Endothelial cell of umbilical vein (primary cell): ENCODE measurements around the gene SLC7A7. TPM values are rescaled to one million over a fixed set of nuclear protein-coding genes. Genes with fewer than 3 reads are reported as not detected.

Experiments
- BruUV-seq: library from RNA; stranded (reverse); fragments of 400-500 nt; replicated peaks from 2 replicates; lab custom pipeline; 2021; lab: Mats Ljungman, UMichigan
- CTCF ChIA-PET: fragments of 300-600, 350-600 bp; sonication (Branson Sonifier 250); formaldehyde crosslinking; loops from one replicate; lab custom pipeline; 2021; ENCODE audit warnings: antibody characterized with exemption, inconsistent platforms; lab: Charles Lee
- POLR2A ChIA-PET: fragments of 300-600, 350-600 bp; sonication (Branson Sonifier 250); formaldehyde crosslinking; loops from one replicate; lab custom pipeline; 2021; ENCODE audit warnings: antibody characterized with exemption, inconsistent platforms; lab: Charles Lee
- DNase-seq: peaks from one replicate; pipeline ENCODE4 v3.0.0-alpha.2; 2011; ENCODE audit warnings: low read depth, low spot score
- FAIRE-seq: peaks from 2 replicates; lab custom pipeline; 2011; peaks lifted over from hg19 to GRCh38; lab: Jason Lieb, UNC
- H2AFZ ChIP-seq: 2 replicates; pipeline ENCODE4 v1.6.0; 2012; ENCODE audit warnings: low read depth, low read length, control low read depth, inconsistent platforms
- H3K27ac ChIP-seq: 2 replicates; pipeline ENCODE4 v1.5.1; 2011; ENCODE audit warnings: low read depth, mild to moderate bottlenecking, control low read depth, low read length, moderate library complexity; ENCODE audit not compliant: insufficient read depth
- H3K27me3 ChIP-seq, 2 experiments: 2 replicates each; pipeline versions ENCODE4 v1.6.0 to v1.6.1; 2011; ENCODE audit warnings: low read length in 2 of 2, mixed read lengths in 1 of 2; ENCODE audit not compliant: control insufficient read depth in 2 of 2, insufficient read depth in 2 of 2
- H3K36me3 ChIP-seq, 2 experiments: 2 replicates in 1 of 2; 3 replicates in 1 of 2; pipeline ENCODE4 v1.5.1; 2011; ENCODE audit warnings: low read length in 2 of 2, mild to moderate bottlenecking in 1 of 2, moderate library complexity in 1 of 2; ENCODE audit not compliant: control insufficient read depth in 2 of 2, insufficient read depth in 2 of 2; ENCODE audit errors: extremely low read depth in 1 of 2
- H3K4me1 ChIP-seq: 3 replicates; pipeline ENCODE4 v1.5.1; 2011; ENCODE audit warnings: mild to moderate bottlenecking, low read length; ENCODE audit not compliant: control insufficient read depth, insufficient read depth; ENCODE audit errors: extremely low read depth
- H3K4me2 ChIP-seq: 2 replicates; pipeline ENCODE4 v1.6.1; 2011; ENCODE audit warnings: low read length, control low read depth, mixed read lengths; ENCODE audit not compliant: insufficient read depth
- H3K4me3 ChIP-seq, 3 experiments: fragments of 200-600 bp in 1 of 3; sonication (generic), shearing (Covaris generic) in 1 of 3; replicated peaks in 1 of 3; 2 replicates each; pipeline ENCODE4 v1.5.1; 2011 to 2016; ENCODE audit warnings: control low read depth in 3 of 3, low read length in 3 of 3, mild to moderate bottlenecking in 2 of 3, inconsistent platforms in 1 of 3, low read depth in 1 of 3, moderate library complexity in 1 of 3; ENCODE audit not compliant: insufficient read depth in 1 of 3
- H3K79me2 ChIP-seq: 2 replicates; pipeline ENCODE4 v1.6.0; 2012; ENCODE audit warnings: low read length, inconsistent platforms; ENCODE audit not compliant: control insufficient read depth, insufficient read depth
- H3K9ac ChIP-seq: replicated peaks from 2 replicates; pipeline ENCODE3; 2011; ENCODE audit warnings: low read length, control low read depth; ENCODE audit not compliant: insufficient read depth; ENCODE audit errors: extremely low read depth
- H3K9me1 ChIP-seq: replicated peaks from 3 replicates; pipeline ENCODE4 v1.6.0; 2011; ENCODE audit warnings: mild to moderate bottlenecking, low read length; ENCODE audit not compliant: control insufficient read depth, insufficient read depth; ENCODE audit errors: extremely low read depth
- H3K9me3 ChIP-seq: replicated peaks from 2 replicates; pipeline ENCODE4 v1.5.1; 2012; ENCODE audit warnings: low read length, inconsistent platforms; ENCODE audit not compliant: control insufficient read depth, insufficient read depth
- H4K20me1 ChIP-seq: replicated peaks from 2 replicates; pipeline ENCODE3; 2011; ENCODE audit warnings: mild to moderate bottlenecking, low read length; ENCODE audit not compliant: control insufficient read depth, insufficient read depth; ENCODE audit errors: extremely low read depth
- CTCF ChIP-seq, 2 donors: IDR thresholded peaks; 1 replicate in 1 of 2; 2 replicates in 1 of 2; pipeline ENCODE4 v1.5.1; 2011; ENCODE audit warnings: low read length in 2 of 2, mild to moderate bottlenecking in 2 of 2, moderate library complexity in 2 of 2, control low read depth in 1 of 2, inconsistent platforms in 1 of 2, low read depth in 1 of 2; ENCODE audit not compliant: insufficient read depth in 1 of 2; ENCODE audit errors: extremely low read depth in 1 of 2
- EZH2 ChIP-seq: IDR thresholded peaks from 2 replicates; pipeline ENCODE4 v1.6.1; 2012; ENCODE audit warnings: borderline replicate concordance, low read depth, mild to moderate bottlenecking, moderate library complexity, low read length, inconsistent platforms; ENCODE audit not compliant: severe bottlenecking
- FOS ChIP-seq: IDR thresholded peaks from 2 replicates; pipeline ENCODE4 v1.6.1; 2011; ENCODE audit warnings: mild to moderate bottlenecking, low read length, moderate library complexity, borderline replicate concordance; ENCODE audit not compliant: insufficient read depth
- GATA2 ChIP-seq: IDR thresholded peaks from 2 replicates; pipeline ENCODE4 v1.7.0; 2011; ENCODE audit warnings: low read depth, mild to moderate bottlenecking, moderate library complexity, mixed read lengths, low read length; ENCODE audit not compliant: insufficient read length, insufficient read depth
- JUN ChIP-seq: IDR thresholded peaks from 2 replicates; pipeline ENCODE4 v1.6.1; 2011; ENCODE audit warnings: borderline replicate concordance, low read depth; ENCODE audit not compliant: insufficient read length, insufficient read depth
- MAX ChIP-seq: IDR thresholded peaks from 2 replicates; pipeline ENCODE4 v1.6.1; 2011; ENCODE audit not compliant: insufficient read depth, insufficient read length
- MYC ChIP-seq: IDR thresholded peaks from one replicate; pipeline ENCODE4 v1.6.1; 2011; ENCODE audit warnings: mild to moderate bottlenecking, low read depth, low read length
- POLR2A ChIP-seq: IDR thresholded peaks from 2 replicates; pipeline ENCODE4 v1.6.1; 2012; ENCODE audit warnings: low read depth, mild to moderate bottlenecking, control low read depth, low read length
- POLR2AphosphoS5 ChIP-seq: IDR thresholded peaks from 2 replicates; pipeline ENCODE4 v1.6.1; 2012; ENCODE audit warnings: low read depth, mild to moderate bottlenecking, control low read depth, low read length, moderate library complexity; ENCODE audit not compliant: insufficient read depth
- dilution Hi-C: fragments of 300-500 bp; cut with MboI; formaldehyde crosslinking; loops from one replicate; pipeline ENCODE4 v1.15.0; 2019; ENCODE audit warnings: low sequenced_read_pairs; ENCODE audit not compliant: extremely low pct_ligation_motif_present
- intact Hi-C: fragments of 100-400 bp; cut with micrococcal nuclease; formaldehyde crosslinking; loops from one replicate; pipeline ENCODE4 v1.10.0; 2022
- polyA plus RNA-seq, 4 experiments: library from polyadenylated mRNA; depleted of rRNA in 3 of 4; stranded (reverse) in 3 of 4; unstranded in 1 of 4; fragments of >200 nt; gene quantifications; 2 replicates each; pipeline versions ENCODE4 v1.2.1 to v1.2.3, GENCODE V29; 2011 to 2012; ENCODE audit warnings: missing spikeins in 1 of 4
- total RNA-seq: library from RNA; stranded (reverse); gene quantifications from 2 replicates; pipeline ENCODE4 v1.2.3, GENCODE V29; 2021

The SLC7A7 gene
- total and polyA plus RNA-seq, 2 donors (not counting 3 experiments of a cell fraction or from before 2014, with no cell fraction given), result 22.5 to 94.0 TPM

GRCh38 chr14:22769369-22769768 lies 45.9 kb downstream of the SLC7A7 start:
- TF ChIP-seq POLR2AphosphoS5 (no peak), EZH2 (no peak), MYC (no peak), JUN (no peak), GATA2 (no peak), POLR2A (no peak), FOS (no peak), MAX (no peak), CTCF (IDR thresholded peaks at IDR 0.05; ENCODE audit: extremely low read depth in 1 of 2, insufficient read depth in 1 of 2, low read depth in 1 of 2, low read length in 2 of 2) (no peak)
- H3K4me3 ChIP-seq, result no peak overlapping the region
- H3K9me1 ChIP-seq, result no peaks in the 10 kb centered on the region
- no TSS peak for BruUV-seq
- intact Hi-C loops (loop anchor here (5.0 kb wide), 2 partner anchors 197 to 212 kb away; no protein-coding TSS in a partner anchor), dilution Hi-C loops (no loop called here)
- H4K20me1 ChIP-seq, result no peaks in the 10 kb centered on the region
- no peak overlapping the region for H3K4me2 ChIP-seq
- DNase-seq, result no peak
- FAIRE-seq, result no peak
- no peak overlapping the region for H3K27ac ChIP-seq
- no peaks in the 10 kb centered on the region for H3K9me3 ChIP-seq
- H3K79me2 ChIP-seq, result peaks cover 26% of the 10 kb centered on the region
- H3K36me3 ChIP-seq, result peaks cover 36 to 38% of the 10 kb centered on the region in 2 experiments
- H2AFZ ChIP-seq, result no peak overlapping the region
- no peak overlapping the region for H3K9ac ChIP-seq
- POLR2A ChIA-PET, result no interaction called here
- H3K27me3 ChIP-seq, result no peaks in the 10 kb centered on the region
- peaks cover 24% of the 10 kb centered on the region for H3K4me1 ChIP-seq
- CTCF ChIA-PET, result no interaction called here
